Fibroblast of lung (primary cell): Measurements from ENCODE around the gene RAB3GAP1.
"Not testable (repeated sequence)": the region's sequence is repeated elsewhere in the genome, so short reads cannot be mapped to it uniquely, and the experiment has no call there.

Source experiments
- CTCF ChIP-seq, 2 donors: IDR thresholded peaks in 1 of 2; conservative IDR thresholded peaks in 1 of 2; 1 replicate in 1 of 2; 2 replicates in 1 of 2; pipeline ENCODE4 v1.5.1; 2011 to 2012; ENCODE audit warnings: low read length in 2 of 2, control low read depth in 1 of 2, inconsistent platforms in 1 of 2, low read depth in 1 of 2, mild to moderate bottlenecking in 1 of 2
- EZH2 ChIP-seq: IDR thresholded peaks from 2 replicates; pipeline ENCODE4 v1.5.1; 2012; ENCODE audit warnings: low read length, control low read depth, mild to moderate bottlenecking; ENCODE audit errors: missing control alignments

GRCh38 chr2:135033216-135033615, 18.9 kb upstream of the RAB3GAP1 start:
- TF ChIP-seq EZH2; CTCF (conservative IDR thresholded peaks at IDR 0.05 in 1 of 2, IDR thresholded peaks at IDR 0.05 in 1 of 2; ENCODE audit: low read depth in 1 of 2, low read length in 2 of 2): not testable (repeated sequence)
